ENCODE data around the gene RCL1. TPM values are rescaled to one million over a fixed set of nuclear protein-coding genes. Genes with fewer than 3 reads are reported as not detected.

The RCL1 gene
- total RNA-seq, 1 experiment from 2014 or later: 34.4 TPM

- H3K14ac ChIP-seq (ENCODE audit: insufficient read depth, low read length): no peak overlapping the region
- H3K56ac ChIP-seq (ENCODE audit: insufficient read length, low read depth, low read length): no peak overlapping the region
- peaks cover 0 to 3% (median 0%) of the 10 kb centered on the region in 3 experiments; a peak in 4 of 7 replicates for H3K36me3 Mint-ChIP-seq (ENCODE audit: insufficient read depth in 1 of 3, low read depth in 3 of 3)
- no peak overlapping the region for H4K8ac ChIP-seq (replicated peaks; ENCODE audit: insufficient read length, low read depth, low read length)
- H3K9me3 ChIP-seq (ENCODE audit: control insufficient read depth, low read depth, low read length): no peaks in the 10 kb centered on the region
- H3K4me2 ChIP-seq (ENCODE audit: insufficient read depth, insufficient read length, low read length): no peak overlapping the region
- H3K27ac ChIP-seq (ENCODE audit: insufficient read length, low read depth, low read length): no peak overlapping the region
- peaks cover 24 to 27% of the 10 kb centered on the region in 2 experiments for H3K4me1 Mint-ChIP-seq
- no peaks in the 10 kb centered on the region for H3K79me2 ChIP-seq (ENCODE audit: insufficient read depth, low read length)
- H2AFZ ChIP-seq (ENCODE audit: low read length): no peak overlapping the region
- no peak overlapping the region for H4K5ac ChIP-seq (ENCODE audit: insufficient read length, low read depth, low read length)
- no peak for DNase-seq
- no peak overlapping the region for H3K27ac Mint-ChIP-seq
- no peak overlapping the region for H2AK5ac ChIP-seq (ENCODE audit: insufficient read length, low read length)
- no peak overlapping the region for H3K18ac ChIP-seq (ENCODE audit: insufficient read length, low read depth, low read length)
- TF ChIP-seq CTCF (conservative IDR thresholded peaks at IDR 0.05): no peak
- no peaks in the 10 kb centered on the region for H3K4me1 ChIP-seq (ENCODE audit: insufficient read depth, low read length)
- no peak overlapping the region for H2BK20ac ChIP-seq (ENCODE audit: low read depth, low read length, poor library complexity, severe bottlenecking)
- H2BK15ac ChIP-seq (ENCODE audit: low read depth, low read length): no peak overlapping the region
- H3K4ac ChIP-seq (ENCODE audit: low read depth, low read length): no peak overlapping the region
- H3T11ph ChIP-seq (ENCODE audit: low read length): no peak overlapping the region
- H3K9me3 Mint-ChIP-seq: no peaks in the 10 kb centered on the region
- H4K91ac ChIP-seq (ENCODE audit: insufficient read length, low read depth, low read length): no peak overlapping the region
- H3K23me2 ChIP-seq (ENCODE audit: insufficient read length, low read depth, low read length, poor library complexity, severe bottlenecking): no peaks in the 10 kb centered on the region
- no peaks in the 10 kb centered on the region for H4K20me1 ChIP-seq (ENCODE audit: control insufficient read depth, insufficient read depth, insufficient read length)
- no peak overlapping the region for H3K4me3 Mint-ChIP-seq
- H3K79me1 ChIP-seq (ENCODE audit: insufficient read depth, low read depth, low read length, poor library complexity, severe bottlenecking): no peaks in the 10 kb centered on the region
- H2BK5ac ChIP-seq (ENCODE audit: insufficient read length, low read length): no peak overlapping the region
- no CpG with 5 or more reads among the region's 2 CpGs for WGBS (ENCODE audit: extremely low coverage, insufficient read length, low lambda C conversion rate)
- H3K27me3 Mint-ChIP-seq (ENCODE audit: low read depth): no peaks in the 10 kb centered on the region; the same call in 1 of the 2 replicates
- H2BK12ac ChIP-seq (ENCODE audit: insufficient read length, low read depth, low read length): no peak overlapping the region
- H3K27me3 ChIP-seq (ENCODE audit: insufficient read depth, low read length): no peaks in the 10 kb centered on the region
- H3K9ac ChIP-seq (ENCODE audit: extremely low read depth, insufficient read length, low read length): no peak overlapping the region
- no peak overlapping the region for H3K23ac ChIP-seq (ENCODE audit: insufficient read length, low read depth, low read length)
- no peak overlapping the region for H2BK120ac ChIP-seq (ENCODE audit: low read depth, low read length, poor library complexity, severe bottlenecking)
These were observed 98.2 kb downstream of the RCL1 start for GRCh38 chr9:4890929-4891328.
